Endodermal cell (in vitro differentiated cells): ENCODE results near the gene RPS5. TPM values are rescaled to one million over a fixed set of nuclear protein-coding genes. Genes with fewer than 3 reads are reported as not detected.
"Not testable (repeated sequence)": the region's sequence is repeated elsewhere in the genome, so short reads cannot be mapped to it uniquely, and the experiment has no call there.

ENCODE experiments used
- DNase-seq: peaks from one replicate; pipeline ENCODE4 v3.0.0-alpha.2; 2017
- H3K27ac ChIP-seq: 2 replicates; pipeline ENCODE4 v1.5.1; 2013; ENCODE audit warnings: mild to moderate bottlenecking, low read depth, low read length, moderate library complexity
- H3K27me3 ChIP-seq: 2 replicates; pipeline ENCODE4 v1.6.1; 2013; ENCODE audit warnings: mild to moderate bottlenecking, low read length, moderate library complexity; ENCODE audit not compliant: insufficient read depth, control insufficient read depth, poor library complexity, severe bottlenecking
- H3K36me3 ChIP-seq: 2 replicates; pipeline ENCODE4 v1.7.0; 2013; ENCODE audit warnings: mild to moderate bottlenecking, low read length, moderate library complexity; ENCODE audit not compliant: control insufficient read depth, insufficient read depth
- H3K4me1 ChIP-seq: one replicate; pipeline ENCODE4 v1.7.0; 2013; ENCODE audit warnings: low read length; ENCODE audit not compliant: control insufficient read depth, insufficient read depth
- H3K4me3 ChIP-seq: 2 replicates; pipeline ENCODE4 v1.5.1; 2013; ENCODE audit warnings: mild to moderate bottlenecking, low read length, moderate library complexity
- H3K9ac ChIP-seq: 2 replicates; pipeline ENCODE4 v1.6.1; 2013; ENCODE audit warnings: mild to moderate bottlenecking, low read length, moderate library complexity; ENCODE audit not compliant: poor library complexity, severe bottlenecking; ENCODE audit errors: extremely low read depth
- H3K9me3 ChIP-seq: 2 replicates; pipeline ENCODE4 v1.6.1; 2013; ENCODE audit warnings: mild to moderate bottlenecking, low read length, moderate library complexity; ENCODE audit not compliant: control insufficient read depth
- H3K27ac Mint-ChIP-seq: 2 replicates; pipeline ENCODE4 v1.8.0; 2020; ENCODE audit warnings: mixed read lengths
- H3K27me3 Mint-ChIP-seq: 2 replicates; pipeline ENCODE4 v1.8.0; 2021; ENCODE audit warnings: mild to moderate bottlenecking, mixed read lengths; ENCODE audit not compliant: insufficient read depth
- H3K36me3 Mint-ChIP-seq: 2 replicates; pipeline ENCODE4 v1.8.0; 2020; ENCODE audit warnings: low read depth, mixed read lengths
- H3K4me1 Mint-ChIP-seq: 2 replicates; pipeline ENCODE4 v1.8.0; 2020; ENCODE audit warnings: mixed read lengths
- H3K4me3 Mint-ChIP-seq: 2 replicates; pipeline ENCODE4 v1.8.0; 2020; ENCODE audit warnings: mild to moderate bottlenecking, moderate library complexity, mixed read lengths
- H3K9me3 Mint-ChIP-seq: 2 replicates; pipeline ENCODE4 v1.8.0; 2020; ENCODE audit warnings: mild to moderate bottlenecking, mixed read lengths
- CTCF ChIP-seq: fragments of 200-600 bp; sonication (generic); conservative IDR thresholded peaks from 2 replicates; pipeline ENCODE4 v1.5.0; 2021; ENCODE audit warnings: antibody characterized with exemption, mild to moderate bottlenecking
- whole genome bisulfite sequencing, 2 experiments: methylation state at CpG; one replicate each; pipeline versions ENCODE4 v1.1.5 to v1.1.7; 2013; ENCODE audit warnings: missing lambda C conversion rate in 2 of 2, mixed read lengths in 1 of 2; ENCODE audit not compliant: insufficient coverage in 1 of 2, insufficient read length in 1 of 2; 5-methylcytosine and 5-hydroxymethylcytosine counted together
- total RNA-seq, 2 donors: library from RNA; stranded (reverse); fragmentation: NEBNext Ultra II Directional in 1 of 2; extraction: Animal tissue kit (Norgen Biotek cat#: 25700) in 1 of 2; gene quantifications; 2 replicates in 1 of 2; 3 replicates in 1 of 2; pipeline ENCODE4 v1.2.1, GENCODE V29; 2021

Gene RPS5
- total RNA-seq, 2 donors from 2014 or later, result 896 to 1,039 TPM

DNA sequence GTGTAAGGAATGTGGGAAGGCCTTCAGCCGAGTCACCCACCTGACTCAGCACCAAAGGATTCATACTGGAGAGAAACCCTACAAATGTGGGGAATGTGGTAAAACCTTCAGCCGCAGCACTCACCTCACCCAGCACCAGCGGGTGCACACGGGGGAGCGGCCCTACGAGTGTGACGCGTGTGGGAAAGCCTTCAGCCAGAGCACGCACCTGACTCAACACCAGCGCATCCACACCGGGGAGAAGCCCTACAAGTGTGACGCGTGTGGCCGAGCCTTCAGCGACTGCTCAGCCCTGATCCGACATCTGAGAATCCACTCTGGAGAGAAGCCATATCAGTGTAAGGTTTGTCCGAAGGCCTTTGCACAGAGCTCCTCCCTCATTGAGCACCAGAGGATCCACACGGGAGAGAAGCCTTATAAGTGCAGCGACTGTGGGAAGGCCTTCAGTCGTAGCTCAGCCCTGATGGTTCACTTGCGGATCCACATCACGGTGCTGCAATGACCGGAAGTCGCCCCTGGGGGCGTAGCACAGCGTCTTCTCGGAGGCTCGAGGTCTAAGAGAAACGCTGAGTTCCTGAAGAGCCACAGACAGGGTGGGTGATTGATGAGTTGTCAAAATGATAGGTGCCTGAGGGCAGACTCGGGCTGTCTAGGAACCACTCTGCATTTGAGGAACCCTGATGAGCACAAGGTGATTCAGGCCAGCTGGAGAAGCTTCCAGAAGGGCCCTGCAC lies 48.1 kb upstream of the RPS5 start:
- no peak overlapping the region for H3K27ac Mint-ChIP-seq
- no peak overlapping the region for H3K9ac ChIP-seq
- 90% methylated on average over 24 to 30 of the region's 30 CpGs for WGBS, 2 experiments
- no peak overlapping the region for H3K4me3 ChIP-seq
- peaks cover 61% of the 10 kb centered on the region for H3K36me3 Mint-ChIP-seq
- peaks cover 58% of the 10 kb centered on the region for H3K36me3 ChIP-seq
- H3K27ac ChIP-seq, result no peak overlapping the region
- H3K9me3 Mint-ChIP-seq, result peaks cover 20% of the 10 kb centered on the region
- H3K4me1 ChIP-seq, result no peaks in the 10 kb centered on the region
- H3K27me3 Mint-ChIP-seq, result no peaks in the 10 kb centered on the region
- peak; percentile 85 for DNase-seq
- no peaks in the 10 kb centered on the region for H3K9me3 ChIP-seq
- H3K27me3 ChIP-seq, result no peaks in the 10 kb centered on the region
- no peak overlapping the region for H3K4me3 Mint-ChIP-seq
- TF ChIP-seq CTCF, result peak; percentile 55
- no peaks in the 10 kb centered on the region for H3K4me1 Mint-ChIP-seq

DNA sequence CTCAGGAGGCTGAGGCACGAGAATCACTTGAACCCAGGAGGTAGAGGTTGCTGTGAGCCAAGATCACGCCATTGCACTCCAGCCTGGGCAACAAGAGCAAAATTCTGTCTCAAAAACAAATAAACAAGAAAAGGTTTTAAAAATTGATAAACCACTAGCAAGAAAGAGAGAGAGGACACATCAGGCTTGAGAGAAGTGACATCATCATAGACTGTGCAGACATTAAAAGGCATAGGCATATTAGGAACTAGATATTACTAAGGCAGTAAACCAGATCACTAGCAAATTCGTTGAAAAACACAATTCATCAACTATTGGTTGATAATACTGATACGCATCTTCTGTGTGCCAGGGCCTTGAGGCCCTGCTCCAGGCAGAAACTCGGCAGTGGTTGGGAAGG lies 41.5 kb upstream of the RPS5 start:
- WGBS, 2 experiments, result 92 to 100% methylated on average over 4 to 5 of the region's 5 CpGs
- Histone ChIP-seq H3K27ac (no peak overlapping the region), H3K27me3 (peaks cover 9% of the 10 kb centered on the region), H3K9me3 (no peaks in the 10 kb centered on the region), H3K4me3 (no peak overlapping the region), H3K9ac (no peak overlapping the region), H3K4me1 (no peaks in the 10 kb centered on the region), H3K36me3 (peaks cover 7% of the 10 kb centered on the region)
- Mint-ChIP-seq H3K36me3 (peaks cover 6% of the 10 kb centered on the region), H3K27me3 (peaks cover 52% of the 10 kb centered on the region), H3K4me1 (no peaks in the 10 kb centered on the region), H3K27ac (no peak overlapping the region), H3K9me3 (no peaks in the 10 kb centered on the region), H3K4me3 (no peak overlapping the region)
- no peak for TF ChIP-seq CTCF
- no peak for DNase-seq

DNA sequence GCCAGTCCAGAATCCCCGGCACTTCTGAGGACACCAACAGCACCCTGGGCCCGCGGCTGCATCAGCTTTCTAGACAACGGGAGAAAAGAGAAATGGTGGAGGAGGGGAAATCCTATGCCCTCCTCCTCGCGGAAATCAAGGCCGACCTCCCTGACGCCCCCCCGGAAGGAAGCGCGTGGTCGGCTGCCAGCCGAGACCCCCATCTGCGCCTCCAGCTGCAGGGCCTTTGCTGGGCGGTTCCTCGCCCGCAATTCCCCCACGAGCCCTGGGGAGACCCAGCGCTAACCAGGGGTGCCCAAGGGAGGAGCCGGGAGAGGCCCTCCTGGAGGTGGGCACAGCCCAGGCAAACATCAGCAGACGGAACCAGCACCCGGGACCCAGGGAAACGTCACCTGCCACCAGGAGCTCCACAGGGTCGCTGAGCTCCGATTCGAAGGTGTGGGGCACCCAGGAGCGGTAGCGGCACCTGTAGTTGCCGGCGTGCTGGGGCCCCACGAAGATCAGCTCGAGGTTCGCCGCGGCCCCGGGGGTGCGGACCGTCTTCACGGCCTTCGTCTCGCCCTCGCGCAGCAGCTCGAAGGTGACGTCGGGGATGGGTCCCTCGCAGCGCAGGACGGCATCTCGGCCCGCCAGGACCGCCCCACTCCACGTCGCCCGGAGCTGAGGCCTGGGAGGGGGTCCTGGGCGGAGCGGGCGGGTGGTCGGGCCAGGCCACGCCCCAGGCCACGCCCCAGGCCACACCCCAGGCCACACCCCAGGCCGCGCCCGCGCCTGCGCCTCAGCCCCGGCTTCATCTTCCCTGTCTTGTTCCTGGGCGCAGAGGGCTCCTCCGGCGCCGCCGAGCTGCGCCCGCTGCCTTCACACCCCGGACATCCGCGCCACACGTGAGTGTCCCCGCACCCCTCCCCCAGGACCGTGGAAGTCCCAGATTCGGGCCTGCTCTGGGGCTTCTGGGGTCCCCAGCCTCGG lies 39.8 kb upstream of the RPS5 start:
- Histone ChIP-seq H3K9ac (peak overlapping the region; percentile 38), H3K4me1 (no peaks in the 10 kb centered on the region), H3K36me3 (no peaks in the 10 kb centered on the region), H3K4me3 (peak overlapping the region; percentile 81), H3K27me3 (peaks cover 9% of the 10 kb centered on the region), H3K9me3 (no peaks in the 10 kb centered on the region), H3K27ac (no peak overlapping the region)
- Mint-ChIP-seq H3K36me3 (no peaks in the 10 kb centered on the region), H3K4me1 (no peaks in the 10 kb centered on the region), H3K4me3 (peak overlapping the region; percentile 76), H3K27me3 (peaks cover 63% of the 10 kb centered on the region), H3K9me3 (no peaks in the 10 kb centered on the region), H3K27ac (no peak overlapping the region)
- 2% methylated on average over 16 to 82 of the region's 82 CpGs for WGBS, 2 experiments
- TF ChIP-seq CTCF, result no peak
- peak; percentile 94 for DNase-seq

DNA sequence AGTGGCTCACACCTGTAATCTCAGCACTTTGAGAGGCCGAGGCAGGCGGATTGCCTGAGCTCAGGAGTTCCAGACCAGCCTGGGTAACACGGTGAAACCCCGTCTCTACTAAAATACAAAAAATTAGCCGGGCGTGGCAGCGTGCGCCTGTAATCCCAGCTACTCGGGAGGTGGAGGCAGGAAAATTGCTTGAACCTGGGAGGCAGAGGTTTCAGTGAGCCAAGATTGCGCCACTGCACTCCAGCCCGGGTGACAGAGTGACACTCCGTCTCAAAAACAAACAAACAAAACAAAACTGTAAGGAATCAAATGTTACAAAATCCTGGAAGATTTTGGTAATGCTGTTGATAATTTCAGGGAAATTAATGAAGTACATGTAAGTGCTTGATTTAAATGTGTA lies 39.0 kb upstream of the RPS5 start:
- not testable (repeated sequence) for H3K4me1 ChIP-seq, H3K9ac ChIP-seq, H3K9me3 ChIP-seq, H3K27me3 ChIP-seq, H3K4me1 Mint-ChIP-seq, H3K9me3 Mint-ChIP-seq, H3K27ac Mint-ChIP-seq, H3K27ac ChIP-seq, H3K36me3 ChIP-seq, H3K36me3 Mint-ChIP-seq
- 10 to 19% methylated on average over 10 to 12 of the region's 12 CpGs for WGBS, 2 experiments
- Mint-ChIP-seq H3K4me3 (peak overlapping the region; percentile 76), H3K27me3 (peaks cover 65% of the 10 kb centered on the region)
- DNase-seq, result peak; percentile 46
- peak overlapping the region; percentile 81 for H3K4me3 ChIP-seq
